ENCODE results near the gene STEAP4.

STEAP4 gene

GRCh38 chr7:88310956-88311674 is 4.4 kb upstream of the STEAP4 start:
- in situ Hi-C loops (cut with MboI; ENCODE audit: low pct_unique_long_range_greater_than_20kb, low sequenced_read_pairs, unreplicated experiment) = no loop called here
- TF ChIP-seq CTCF (IDR thresholded peaks at IDR 0.05; ENCODE audit: extremely low read depth, insufficient read depth, missing control alignments) = no peak
- no peak for DNase-seq (ENCODE audit: low spot score)

DNA sequence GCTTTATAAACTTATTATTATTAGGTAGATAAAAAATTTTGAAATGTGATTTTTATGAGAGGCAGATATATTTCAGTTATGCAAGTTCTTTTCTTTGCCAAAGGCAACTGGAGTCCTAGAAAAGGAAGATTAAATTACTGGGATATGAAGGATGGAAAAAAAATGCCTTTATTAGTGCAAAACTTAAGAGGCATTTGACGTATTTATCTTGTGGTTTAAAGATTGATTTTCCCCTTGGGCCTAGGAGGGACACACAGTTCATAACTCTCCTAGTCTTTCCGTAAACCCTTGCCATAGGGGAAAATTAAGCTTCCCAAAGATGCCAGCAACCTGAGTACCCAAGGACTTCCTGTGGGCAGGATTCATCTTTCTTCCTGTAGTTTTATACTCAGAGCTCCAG is 3.1 kb upstream of the STEAP4 start:
- DNase-seq (ENCODE audit: low spot score) = no peak
- in situ Hi-C loops (cut with MboI; ENCODE audit: low pct_unique_long_range_greater_than_20kb, low sequenced_read_pairs, unreplicated experiment) = no loop called here
- TF ChIP-seq CTCF (IDR thresholded peaks at IDR 0.05; ENCODE audit: extremely low read depth, insufficient read depth, missing control alignments) = no peak

DNA sequence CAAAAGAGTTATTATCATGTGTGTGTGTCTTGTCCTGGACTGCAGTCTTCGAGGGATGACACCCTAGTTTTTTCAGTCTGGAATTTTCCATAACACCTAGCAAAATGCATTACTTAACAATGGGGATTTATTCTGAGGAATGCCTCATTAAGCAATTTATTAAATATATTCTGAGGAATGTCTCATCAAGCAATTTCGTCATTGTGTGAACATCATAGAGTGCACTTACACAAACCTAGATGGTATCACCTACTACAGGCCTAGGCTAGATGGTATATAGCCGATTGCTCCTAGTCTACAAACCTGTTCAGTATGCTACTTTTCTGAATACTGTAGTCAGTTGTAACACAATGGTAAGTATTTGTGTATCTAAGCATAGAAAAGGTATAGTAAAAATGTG is 1.1 kb upstream of the STEAP4 start:
- in situ Hi-C loops (cut with MboI; ENCODE audit: low pct_unique_long_range_greater_than_20kb, low sequenced_read_pairs, unreplicated experiment) = no loop called here
- no peak for TF ChIP-seq CTCF (IDR thresholded peaks at IDR 0.05; ENCODE audit: extremely low read depth, insufficient read depth, missing control alignments)

DNA sequence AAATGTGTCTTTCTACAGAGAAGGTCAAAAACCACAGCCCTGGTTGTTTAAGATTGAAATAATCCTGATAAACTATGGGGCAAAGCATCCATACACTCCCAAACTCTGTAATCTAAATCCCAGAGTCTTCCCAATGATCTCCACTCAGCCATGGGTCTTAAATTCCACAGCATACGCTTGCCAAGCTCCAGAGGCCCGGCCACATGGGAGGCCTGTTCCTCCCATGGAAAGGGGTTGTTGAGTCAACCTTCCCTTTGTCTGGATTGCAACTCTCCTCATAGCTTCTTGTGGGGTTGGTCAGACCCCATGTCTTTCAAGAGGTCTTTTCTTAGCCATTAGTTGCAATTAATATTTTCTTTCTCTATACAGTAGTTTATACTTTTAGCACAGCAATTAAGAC is 718 bp upstream of the STEAP4 start:
- no peak for DNase-seq (ENCODE audit: low spot score)
- TF ChIP-seq CTCF (IDR thresholded peaks at IDR 0.05; ENCODE audit: extremely low read depth, insufficient read depth, missing control alignments) = no peak
- in situ Hi-C loops (cut with MboI; ENCODE audit: low pct_unique_long_range_greater_than_20kb, low sequenced_read_pairs, unreplicated experiment) = no loop called here

More for the DNA sequence above, 1.1 kb upstream of the STEAP4 start:
- DNase-seq (ENCODE audit: low spot score) = no peak

DNA sequence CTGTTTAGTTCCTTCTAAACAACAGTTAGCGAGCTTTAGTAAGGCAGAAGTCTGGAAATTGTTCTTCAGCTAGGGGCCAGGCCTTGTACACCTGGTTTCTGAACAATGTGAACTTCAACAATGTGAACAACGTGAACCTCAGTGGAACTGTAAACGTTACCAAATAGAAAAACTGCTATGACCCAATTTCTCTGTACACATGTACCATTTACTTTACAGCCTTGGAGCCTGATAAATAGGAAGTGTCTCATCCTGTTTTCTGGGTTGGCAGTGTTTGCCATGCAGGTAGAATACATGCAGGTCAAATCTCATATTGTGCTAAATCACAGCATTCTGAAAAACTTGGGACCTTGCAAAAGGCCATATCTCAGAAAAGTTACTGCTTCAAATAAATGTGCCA is 1.6 kb downstream of the STEAP4 start:
- no peak for TF ChIP-seq CTCF (IDR thresholded peaks at IDR 0.05; ENCODE audit: extremely low read depth, insufficient read depth, missing control alignments)
- DNase-seq (ENCODE audit: low spot score) = no peak
- in situ Hi-C loops (cut with MboI; ENCODE audit: low pct_unique_long_range_greater_than_20kb, low sequenced_read_pairs, unreplicated experiment) = no loop called here

- in situ Hi-C loops (cut with MboI; ENCODE audit: low pct_unique_long_range_greater_than_20kb, low sequenced_read_pairs, unreplicated experiment) = no loop called here
- TF ChIP-seq CTCF (IDR thresholded peaks at IDR 0.05; ENCODE audit: extremely low read depth, insufficient read depth, missing control alignments) = no peak
- no peak for DNase-seq (ENCODE audit: low spot score)
These were observed 4.2 kb downstream of the STEAP4 start for GRCh38 chr7:88302486-88302885.
